Activated CD4-positive, alpha-beta T cell treated with anti-CD3 and anti-CD28 coated beads for 24 hours (primary cell): ENCODE data around the gene DAB2.
"Not testable (repeated sequence)": the region's sequence is repeated elsewhere in the genome, so short reads cannot be mapped to it uniquely, and the experiment has no call there.

Experiments used
- DNase-seq, 2 donors: peaks; one replicate each; pipeline ENCODE4 v3.0.0-alpha.2; 2020; ENCODE audit warnings: low read depth in 2 of 2

Gene DAB2

DNA sequence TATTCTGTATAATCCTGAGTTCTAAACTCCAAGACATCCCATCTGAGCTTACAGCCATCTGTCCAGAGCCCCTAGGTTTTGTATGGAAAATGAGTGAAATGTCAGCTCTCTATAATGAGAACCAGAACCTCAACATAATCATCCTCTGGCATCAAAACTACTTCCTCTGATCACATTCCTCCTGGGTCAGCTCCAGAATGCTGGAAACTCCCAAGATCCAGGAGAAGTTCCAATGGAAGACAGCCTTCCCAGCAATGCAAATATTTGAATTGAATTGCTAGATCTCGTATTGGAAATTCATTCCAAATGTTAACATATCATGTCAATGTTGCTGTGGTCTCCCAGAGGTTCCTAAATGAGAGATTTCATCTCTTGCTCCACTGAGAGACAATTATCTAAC, 84.3 kb downstream of the DAB2 start:
- DNase-seq = no peak

DNA sequence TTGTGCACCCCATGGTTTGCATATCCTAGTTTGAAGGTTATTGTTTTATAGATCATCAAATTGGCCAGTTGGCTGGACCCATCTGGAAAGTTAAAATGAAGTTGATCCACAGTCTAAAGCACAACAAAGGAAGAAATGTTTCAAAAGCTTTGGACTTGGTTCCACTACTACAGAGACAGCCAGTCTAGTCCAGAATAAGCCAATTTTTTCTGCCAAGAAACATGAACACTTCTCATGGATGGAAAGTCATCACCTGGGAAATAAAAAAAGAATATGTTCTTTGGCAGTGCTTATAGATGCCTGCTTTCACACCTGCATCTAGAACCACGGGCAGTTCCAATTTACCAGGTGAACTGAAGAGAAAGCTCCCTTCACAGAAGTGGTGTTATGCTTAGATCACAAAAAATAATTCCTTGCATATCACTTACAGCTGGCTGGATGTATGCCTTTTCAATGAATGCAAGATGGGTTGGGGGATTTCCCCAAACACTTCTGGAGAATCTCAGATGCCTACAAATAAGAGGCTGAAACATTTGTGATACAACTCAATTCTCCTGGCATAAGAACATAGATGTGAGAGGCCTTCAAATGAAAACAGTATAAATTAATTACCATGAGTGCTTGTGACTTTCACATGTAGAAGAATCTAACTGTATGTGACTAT, 87.4 kb downstream of the DAB2 start:
- no peak for DNase-seq

- not testable (repeated sequence) for DNase-seq
Measured at GRCh38 chr5:39334296-39334695, 90.5 kb downstream of the DAB2 start.

GRCh38 chr5:39333104-39333503, 91.7 kb downstream of the DAB2 start:
- DNase-seq = no peak

DNA sequence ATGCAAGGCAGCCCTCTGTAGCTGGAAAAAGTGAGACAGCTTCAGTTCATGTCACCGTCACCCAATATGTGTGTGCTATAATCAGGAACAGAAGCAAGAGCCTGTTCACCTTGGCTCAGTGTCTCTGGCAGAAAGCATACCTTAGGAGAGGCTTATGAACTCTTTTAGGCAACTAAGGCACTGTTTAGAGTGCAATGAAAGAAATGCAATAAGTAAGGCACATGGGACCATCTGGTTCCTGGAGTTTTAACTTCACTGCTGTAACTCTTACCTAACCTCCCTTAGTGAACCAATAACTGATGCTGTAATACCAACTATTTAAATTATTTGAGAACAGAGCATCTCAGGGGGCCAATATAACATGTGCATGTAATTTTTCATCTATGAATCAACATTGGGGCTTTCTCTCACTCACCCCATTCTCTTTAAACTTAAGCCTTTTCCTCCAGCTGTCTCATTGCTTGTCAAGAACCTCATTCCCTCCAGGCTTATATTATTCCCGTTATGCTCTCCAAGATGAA, 92.9 kb downstream of the DAB2 start:
- DNase-seq = no peak

DNA sequence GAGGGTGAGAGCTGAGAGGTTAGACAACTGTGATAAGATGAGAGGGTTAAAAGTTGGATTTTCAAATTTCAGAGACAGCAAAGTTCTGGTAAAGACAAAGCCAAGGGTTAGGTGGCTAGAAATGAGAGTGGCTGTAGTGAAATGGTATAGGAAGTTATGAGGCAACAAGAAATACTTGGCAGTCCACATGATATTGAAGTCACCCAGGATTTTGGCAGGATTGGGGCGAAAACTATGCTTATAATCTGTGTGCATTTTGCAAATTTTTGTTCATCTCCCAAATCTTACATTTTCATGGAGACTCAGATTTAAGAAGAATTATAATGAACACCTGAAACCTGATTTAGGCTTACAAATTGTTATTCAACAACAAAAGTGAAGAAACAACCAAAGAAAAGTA, 96.0 kb downstream of the DAB2 start:
- no peak for DNase-seq

GRCh38 chr5:39323542-39323941, 101.2 kb downstream of the DAB2 start:
- DNase-seq = no peak
